H4 (cell line): ENCODE results near the gene KDELR1. TPM values are rescaled to one million over a fixed set of nuclear protein-coding genes. Genes with fewer than 3 reads are reported as not detected.

Experiments used
- DNase-seq: peaks from one replicate; pipeline ENCODE4 v3.0.0-alpha.2; 2015; ENCODE audit warnings: low spot score
- total RNA-seq: library from RNA; depleted of rRNA; stranded (reverse); fragments of >200 nt; shearing (Covaris generic); gene quantifications from 2 replicates; pipeline ENCODE4 v1.2.3, GENCODE V29; 2014

The KDELR1 gene
- total RNA-seq, 1 experiment from 2014 or later = 219 TPM

GRCh38 chr19:48371367-48371766, 20.0 kb downstream of the KDELR1 start:
- DNase-seq = no peak

- no peak for DNase-seq
Measured at GRCh38 chr19:48370955-48371354, 20.4 kb downstream of the KDELR1 start.

- DNase-seq = no peak
Measured at GRCh38 chr19:48368936-48369335, 22.4 kb downstream of the KDELR1 start.

- no peak for DNase-seq
Measured at GRCh38 chr19:48367855-48368254, 23.5 kb downstream of the KDELR1 start.

- no peak for DNase-seq
Measured at GRCh38 chr19:48365602-48366001, 25.7 kb downstream of the KDELR1 start.

- no peak for DNase-seq
Measured at GRCh38 chr19:48364598-48365348, 26.6 kb downstream of the KDELR1 start.

GRCh38 chr19:48363810-48364597, 27.3 kb downstream of the KDELR1 start, which contains the start of the genes SYNGR4 and TMEM143:
SYNGR4 (plus strand) TSS chr19:48364367; CDS start chr19:48365843, 1,476 bp downstream.
TMEM143 (minus strand) TSS chr19:48363940; CDS start chr19:48363920, 20 bp downstream.
- peak; percentile 100 for DNase-seq

- no peak for DNase-seq
Measured at GRCh38 chr19:48363500-48363809, 27.9 kb downstream of the KDELR1 start.

- DNase-seq = peak; percentile 97
Measured at GRCh38 chr19:48362716-48363499, 28.4 kb downstream of the KDELR1 start.

GRCh38 chr19:48361912-48362311, 29.4 kb downstream of the KDELR1 start:
- DNase-seq = no peak

GRCh38 chr19:48359123-48359522, 32.2 kb downstream of the KDELR1 start:
- no peak for DNase-seq

- DNase-seq = no peak
Measured at GRCh38 chr19:48355365-48355954, 35.9 kb downstream of the KDELR1 start.

- DNase-seq = peak; percentile 71
Measured at GRCh38 chr19:48354332-48354992, 36.9 kb downstream of the KDELR1 start.

GRCh38 chr19:48353677-48354076, 37.7 kb downstream of the KDELR1 start:
- no peak for DNase-seq

GRCh38 chr19:48351341-48351752, 40.0 kb downstream of the KDELR1 start:
- peak; percentile 54 for DNase-seq

GRCh38 chr19:48350856-48351255, 40.5 kb downstream of the KDELR1 start:
- DNase-seq = no peak

GRCh38 chr19:48348737-48349136, 42.6 kb downstream of the KDELR1 start:
- no peak for DNase-seq

- no peak for DNase-seq
Measured at GRCh38 chr19:48348045-48348444, 43.3 kb downstream of the KDELR1 start.

GRCh38 chr19:48346191-48346590, 45.2 kb downstream of the KDELR1 start:
- DNase-seq = no peak

- no peak for DNase-seq
Measured at GRCh38 chr19:48344892-48345291, 46.5 kb downstream of the KDELR1 start.

GRCh38 chr19:48342841-48343540, 48.4 kb downstream of the KDELR1 start:
- no peak for DNase-seq
